K562 (cell line): Measurements from ENCODE around the gene HNRNPA2B1. TPM values are rescaled to one million over a fixed set of nuclear protein-coding genes. Genes with fewer than 3 reads are reported as not detected.

ENCODE experiments used
- ATAC-seq: fragments of 200-7000 bp; cut with Tn5 transposase; 3 replicates; pipeline ENCODE4 v1.9.1; 2020; ENCODE audit warnings: moderate library complexity
- BruUV-seq: library from RNA; stranded (reverse); fragments of 400-500 nt; replicated peaks from 2 replicates; lab custom pipeline; 2021; lab: Mats Ljungman, UMichigan
- CTCF ChIA-PET: fragments of 300-600 bp; formaldehyde crosslinking; extraction: SDS; loops from one replicate; lab custom pipeline; 2021; ENCODE audit warnings: low intra/inter-chr PET ratio; lab: Yijun Ruan, JAX
- POLR2A ChIA-PET: fragments of 300-600, 350-650 bp; sonication (Branson Sonifier 250); formaldehyde crosslinking; extraction: SDS; loops from one replicate; lab custom pipeline; 2021; ENCODE audit warnings: antibody characterized with exemption, inconsistent platforms; lab: Yijun Ruan, JAX
- DNase-seq, 4 experiments: peaks; one replicate each; pipeline versions ENCODE4 v3.0.0 to v3.0.0-alpha.2; 2011 to 2018; ENCODE audit warnings: low spot score in 3 of 4, mixed read lengths in 3 of 4; ENCODE audit errors: extremely low read depth in 1 of 4
- FAIRE-seq: peaks from 2 replicates; lab custom pipeline; 2011; peaks lifted over from hg19 to GRCh38; lab: Jason Lieb, UNC
- H2AFZ ChIP-seq: 2 replicates; pipeline ENCODE4 v1.6.0; 2011; ENCODE audit warnings: low read depth, low read length, control low read depth, inconsistent platforms
- H3K27ac ChIP-seq: fragments of 200-600 bp; 3 replicates; pipeline ENCODE4 v1.8.0; 2011; ENCODE audit warnings: low read depth, mild to moderate bottlenecking, control low read depth, inconsistent platforms, low read length, moderate library complexity, mixed read lengths; ENCODE audit errors: extremely low read depth
- H3K27me3 ChIP-seq, 2 experiments: fragments of 300-600 bp in 1 of 2; 2 replicates in 1 of 2; 3 replicates in 1 of 2; pipeline versions ENCODE4 v1.6.0 to v1.8.0; 2011; ENCODE audit warnings: inconsistent platforms in 2 of 2, low read length in 2 of 2, mild to moderate bottlenecking in 1 of 2, mixed read lengths in 1 of 2, moderate library complexity in 1 of 2; ENCODE audit not compliant: control insufficient read depth in 2 of 2, insufficient read depth in 2 of 2
- H3K36me3 ChIP-seq: fragments of 300-600 bp; 3 replicates; pipeline ENCODE4 v1.8.0; 2011; ENCODE audit warnings: mild to moderate bottlenecking, low read length, inconsistent platforms; ENCODE audit not compliant: control insufficient read depth, insufficient read depth
- H3K4me1 ChIP-seq, 2 experiments: fragments of 200-600 bp in 1 of 2; replicated peaks in 1 of 2; 2 replicates in 1 of 2; 3 replicates in 1 of 2; pipeline versions ENCODE4 v1.5.1 to v1.8.0; 2011; ENCODE audit warnings: inconsistent platforms in 2 of 2, low read length in 2 of 2, mild to moderate bottlenecking in 1 of 2, mixed read lengths in 1 of 2, moderate library complexity in 1 of 2; ENCODE audit not compliant: control insufficient read depth in 2 of 2, insufficient read depth in 2 of 2
- H3K4me2 ChIP-seq: 2 replicates; pipeline ENCODE4 v1.6.1; 2011; ENCODE audit warnings: low read length, control low read depth, inconsistent platforms, mixed read lengths; ENCODE audit not compliant: insufficient read depth
- H3K4me3 ChIP-seq: fragments of 200-600 bp; sonication (generic), shearing (Covaris generic); 2 replicates; pipeline ENCODE4 v1.5.1; 2016; ENCODE audit warnings: control low read depth, inconsistent platforms
- H3K79me2 ChIP-seq: fragments of 200-600 bp; 3 replicates; pipeline ENCODE4 v1.8.0; 2011; ENCODE audit warnings: low read length, inconsistent platforms; ENCODE audit not compliant: control insufficient read depth, insufficient read depth
- H3K9ac ChIP-seq, 2 experiments: 2 replicates each; pipeline versions ENCODE4 v1.6.0 to v1.6.1; 2011; ENCODE audit warnings: low read depth in 2 of 2, low read length in 2 of 2, control low read depth in 1 of 2, inconsistent platforms in 1 of 2, mild to moderate bottlenecking in 1 of 2, mixed read lengths in 1 of 2; ENCODE audit not compliant: insufficient read depth in 1 of 2
- H3K9me1 ChIP-seq: one replicate; pipeline ENCODE4 v1.6.0; 2011; ENCODE audit warnings: inconsistent platforms, mild to moderate bottlenecking, low read length, moderate library complexity; ENCODE audit not compliant: control insufficient read depth, insufficient read depth
- H3K9me3 ChIP-seq: replicated peaks from 2 replicates; pipeline ENCODE4 v1.5.1; 2011; ENCODE audit warnings: low read depth, low read length, inconsistent platforms; ENCODE audit not compliant: control insufficient read depth, insufficient read depth
- H4K20me1 ChIP-seq: replicated peaks from 2 replicates; pipeline ENCODE4 v1.6.1; 2011; ENCODE audit warnings: low read length, inconsistent platforms, mixed read lengths; ENCODE audit not compliant: control insufficient read depth, insufficient read depth
- BRCA1 ChIP-seq, 2 experiments: fragments of 450-650 bp in 1 of 2; sonication (generic) in 1 of 2; formaldehyde crosslinking in 1 of 2; IDR thresholded peaks; 2 replicates each; pipeline versions ENCODE4 v1.5.0 to v1.6.1; 2017 to 2020; ENCODE audit warnings: mild to moderate bottlenecking in 1 of 2, missing genetic modification reagents in 1 of 2
- MCM7 ChIP-seq, 2 experiments: fragments of 450-650 bp; IDR thresholded peaks; 2 replicates each; pipeline ENCODE4 v1.6.1; 2016 to 2018
- SIX5 ChIP-seq, 2 experiments: IDR thresholded peaks; 2 replicates each; pipeline ENCODE4 v1.6.1; 2011; ENCODE audit warnings: low read length in 2 of 2, borderline replicate concordance in 1 of 2, low read depth in 1 of 2, mild to moderate bottlenecking in 1 of 2, moderate library complexity in 1 of 2; ENCODE audit not compliant: insufficient read depth in 1 of 2
- SRF ChIP-seq, 2 experiments: fragments of 250-450, 450-650 bp in 1 of 2; sonication (Bioruptor Pico) in 1 of 2; sonication (generic) in 1 of 2; formaldehyde crosslinking; IDR thresholded peaks; 2 replicates each; pipeline versions ENCODE4 v1.5.0 to v1.5.1; 2020 to 2022; ENCODE audit warnings: mild to moderate bottlenecking in 1 of 2, missing genetic modification reagents in 1 of 2
- VEZF1 ChIP-seq: fragments of 200-800 bp; sonication (Bioruptor generic); IDR thresholded peaks from 2 replicates; pipeline ENCODE4 v1.6.1; 2017; ENCODE audit warnings: missing genetic modification characterization, missing compliant biosample characterization
- ZBTB17 ChIP-seq: fragments of 450-650 bp; formaldehyde crosslinking; IDR thresholded peaks from 2 replicates; pipeline ENCODE4 v1.4.0; 2020; ENCODE audit warnings: mild to moderate bottlenecking
- ZBTB8A ChIP-seq: fragments of 450-650 bp; IDR thresholded peaks from 2 replicates; pipeline ENCODE4 v1.6.1; 2018; ENCODE audit warnings: mild to moderate bottlenecking, moderate library complexity; ENCODE audit not compliant: partially characterized antibody
- ZKSCAN3 ChIP-seq: fragments of 250-450 bp; sonication (Bioruptor Pico); IDR thresholded peaks from 2 replicates; pipeline ENCODE4 v1.4.0; 2020
- ZNF165 ChIP-seq: fragments of 250-450 bp; sonication (Bioruptor Pico); IDR thresholded peaks from 2 replicates; pipeline ENCODE4 v1.4.0; 2020; ENCODE audit warnings: borderline replicate concordance
- ZNF239 ChIP-seq: fragments of 250-450 bp; sonication (Bioruptor Pico); IDR thresholded peaks from 2 replicates; pipeline ENCODE4 v1.4.0; 2020; ENCODE audit warnings: mild to moderate bottlenecking
- WGBS: fragments of 100-300 bp; shearing (Covaris generic); methylation state at CpG from one replicate; pipeline ENCODE4 v1.1.6; 2016; ENCODE audit warnings: low coverage, mixed read lengths; ENCODE audit not compliant: insufficient coverage; ENCODE audit errors: missing lambda C conversion rate; 5-methylcytosine and 5-hydroxymethylcytosine counted together
- in situ Hi-C: fragments of 300-500 bp; cut with MboI; formaldehyde crosslinking; loops from 4 replicates; pipeline ENCODE4 v1.15.0; 2018; ENCODE audit warnings: inconsistent platforms, mixed read lengths
- intact Hi-C: fragments of 100-400 bp; cut with micrococcal nuclease; formaldehyde crosslinking; loops from 2 replicates; pipeline ENCODE4 v1.14.2; 2022
- polyA plus RNA-seq, 8 experiments: library from polyadenylated mRNA; depleted of rRNA in 4 of 8; stranded (reverse) in 5 of 8; unstranded in 3 of 8; fragments of >200 nt; fragmentation: Nextera tagmentation in 2 of 8; fragmentation: Illumina TruSeq in 1 of 8; extraction: Ambion mirVana in 2 of 8; extraction: Trizol in 1 of 8; gene quantifications; 2 replicates each; pipeline versions ENCODE4 v1.2.1 to v1.2.3, GENCODE V29; 2011 to 2014; ENCODE audit warnings: inconsistent platforms in 1 of 8, missing spikeins in 1 of 8
- total RNA-seq, 7 experiments: library from RNA; depleted of rRNA in 6 of 7; stranded (reverse); fragments of >200 nt in 6 of 7; fragmentation: Illumina TruSeq in 2 of 7; extraction: Trizol in 2 of 7; gene quantifications; 2 replicates each; pipeline versions ENCODE4 v1.2.1 to v1.2.3, GENCODE V29; 2011 to 2021; ENCODE audit warnings: low replicate concordance in 1 of 7

Gene HNRNPA2B1
- total and polyA plus RNA-seq, 9 of the 15 experiments (the other 6 are each of a cell fraction or from before 2014, with no cell fraction given), result 630 to 1,989 (median 865) TPM

- no peak overlapping the region for H2AFZ ChIP-seq
- no peak overlapping the region for H3K9ac ChIP-seq
- H3K9me3 ChIP-seq, result no peaks in the 10 kb centered on the region
- H4K20me1 ChIP-seq, result no peaks in the 10 kb centered on the region
- H3K4me1 ChIP-seq, result peaks cover 0 to 6% of the 10 kb centered on the region in 2 experiments; a peak in 2 of 5 replicates
- H3K27me3 ChIP-seq, result peaks cover 0 to 5% of the 10 kb centered on the region in 2 experiments; a peak in 2 of 5 replicates
- POLR2A ChIA-PET, result no interaction called here
- H3K27ac ChIP-seq, result no peak overlapping the region
- TF ChIP-seq ZNF239, result no peak
- TF ChIP-seq VEZF1 (CRISPR knock-in tag), result no peak
- no peak for TF ChIP-seq SIX5 (IDR thresholded peaks at IDR 0.05; ENCODE audit: borderline replicate concordance in 1 of 2, insufficient read depth in 1 of 2, low read depth in 1 of 2, low read length in 2 of 2)
- TF ChIP-seq MCM7 (IDR thresholded peaks at IDR 0.05), result no peak
- TF ChIP-seq ZBTB8A, result no peak
- TF ChIP-seq SRF (CRISPR knock-in tag; IDR thresholded peaks at IDR 0.05), result no peak
- TF ChIP-seq BRCA1 (IDR thresholded peaks at IDR 0.05), result no peak
- no peak for TF ChIP-seq BRCA1 (CRISPR knock-in tag; IDR thresholded peaks at IDR 0.05)
- TF ChIP-seq ZNF165, result no peak
- TF ChIP-seq ZBTB17 (CRISPR knock-in tag), result no peak
- no peak for TF ChIP-seq ZKSCAN3 (CRISPR knock-in tag)
- TF ChIP-seq, all 486 proteins: peak for 0
- no TSS peak for BruUV-seq
- in situ Hi-C loops (no loop called here), intact Hi-C loops (no loop called here)
- Histone ChIP-seq H3K4me3 (no peak overlapping the region), H3K36me3 (no peaks in the 10 kb centered on the region), H3K79me2 (no peaks in the 10 kb centered on the region), H3K4me2 (no peak overlapping the region), H3K9me1 (no peaks in the 10 kb centered on the region)
- no peak for ATAC-seq
- WGBS, result 47% methylated on average over 2 of the region's 4 CpGs
- no peak for FAIRE-seq
- CTCF ChIA-PET, result no interaction called here
- no peak for DNase-seq
Measured at GRCh38 chr7:26145238-26145637, 55.3 kb downstream of the HNRNPA2B1 start.
